ENCODE measurements around the gene BLACAT1. TPM values are rescaled to one million over a fixed set of nuclear protein-coding genes. Genes with fewer than 3 reads are reported as not detected.

Gene BLACAT1
- total and polyA plus RNA-seq, 2 of the 8 experiments (the other 6 are each of a cell fraction or from before 2014, with no cell fraction given): 3.5 to 10.5 TPM

GRCh38 chr1:205452933-205453332, 2.9 kb downstream of the BLACAT1 start:
- peak overlapping the region; percentile 9 for H4K91ac ChIP-seq (replicated peaks; ENCODE audit: insufficient read length, low read length)
- H2AK5ac ChIP-seq (ENCODE audit: low read depth, low read length): no peak overlapping the region
- TF ChIP-seq KDM5A (IDR thresholded peaks at IDR 0.05; ENCODE audit: low read length) (no peak), GTF2F1 (IDR thresholded peaks at IDR 0.05; ENCODE audit: borderline replicate concordance, low read depth, low read length) (no peak), SUZ12 (IDR thresholded peaks at IDR 0.05; ENCODE audit: low read length) (no peak), MAX (IDR thresholded peaks at IDR 0.05) (no peak), BACH1 (IDR thresholded peaks at IDR 0.05; ENCODE audit: low read length) (no peak), TAF7 (optimal IDR thresholded peaks at IDR 0.05; ENCODE audit: borderline replicate concordance, low read depth, low read length) (no peak), SIX5 (IDR thresholded peaks at IDR 0.05; ENCODE audit: low read depth, low read length) (no peak), CBX5 (IDR thresholded peaks at IDR 0.05; ENCODE audit: low read depth, low read length) (no peak), TBP (IDR thresholded peaks at IDR 0.05; ENCODE audit: low read depth, low read length) (no peak), SRF (IDR thresholded peaks at IDR 0.05; ENCODE audit: low read depth, low read length) (no peak), ZNF274 (IDR thresholded peaks at IDR 0.05; ENCODE audit: borderline replicate concordance, extremely low read depth, low read length) (no peak)
- TF ChIP-seq, protein P1, sequence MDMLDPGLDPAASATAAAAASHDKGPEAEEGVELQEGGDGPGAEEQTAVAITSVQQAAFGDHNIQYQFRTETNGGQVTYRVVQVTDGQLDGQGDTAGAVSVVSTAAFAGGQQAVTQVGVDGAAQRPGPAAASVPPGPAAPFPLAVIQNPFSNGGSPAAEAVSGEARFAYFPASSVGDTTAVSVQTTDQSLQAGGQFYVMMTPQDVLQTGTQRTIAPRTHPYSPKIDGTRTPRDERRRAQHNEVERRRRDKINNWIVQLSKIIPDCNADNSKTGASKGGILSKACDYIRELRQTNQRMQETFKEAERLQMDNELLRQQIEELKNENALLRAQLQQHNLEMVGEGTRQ (IDR thresholded peaks at IDR 0.05; ENCODE audit: low read length): no peak
- no peak overlapping the region for H4K8ac ChIP-seq (ENCODE audit: extremely low read depth, insufficient read depth, low read length)
- no peaks in the 10 kb centered on the region for H3K9me3 ChIP-seq (ENCODE audit: insufficient read depth in 2 of 2, low read depth in 1 of 2, low read length in 1 of 2)
- H2AFZ ChIP-seq (ENCODE audit: low read length): no peak overlapping the region
- no peak overlapping the region for H3K4me3 ChIP-seq (ENCODE audit: extremely low read depth in 1 of 4, insufficient read depth in 2 of 4, low read depth in 3 of 4, low read length in 4 of 4)
- H2BK120ac ChIP-seq (replicated peaks; ENCODE audit: low read depth, low read length): no peak overlapping the region
- CTCF ChIA-PET (ENCODE audit: partially characterized antibody): interaction anchor here (1.1 to 30.2 kb wide), 8 partner anchors 10 to 136 kb away, joined by 3 to 767 read pairs (median 10); partner anchors contain the start of gene LEMD1
- no peak overlapping the region for H3K23ac ChIP-seq (ENCODE audit: insufficient read length)
- no peak overlapping the region for H2BK5ac ChIP-seq (ENCODE audit: low read depth, low read length)
- H3K4me1 ChIP-seq (replicated peaks in 1 of 4; ENCODE audit: control insufficient read depth in 3 of 4, insufficient read depth in 4 of 4, low read length in 3 of 4): peaks cover 32 to 69% (median 41%) of the 10 kb centered on the region in 4 experiments
- peak overlapping the region; percentile 84; the same call in 1 of the 2 replicates for H2BK12ac ChIP-seq (ENCODE audit: low read depth, low read length)
- H3K79me1 ChIP-seq (ENCODE audit: low read depth, low read length): peaks cover 3% of the 10 kb centered on the region; the same call in 1 of the 2 replicates
- FAIRE-seq (no peak), DNase-seq (ENCODE audit: low read depth in 1 of 2, low spot score in 2 of 2) (no peak)
- H2BK15ac ChIP-seq (ENCODE audit: low read length): peak overlapping the region; percentile 31; the same call in 1 of the 2 replicates
- no peak overlapping the region for H3K4ac ChIP-seq (replicated peaks; ENCODE audit: insufficient read length, low read depth, low read length)
- no peak overlapping the region for H3K14ac ChIP-seq (ENCODE audit: insufficient read length)
- H3K36me3 ChIP-seq (ENCODE audit: control insufficient read depth in 2 of 4, insufficient read depth in 4 of 4, low read length in 3 of 4): peaks cover 0 to 7% (median 1%) of the 10 kb centered on the region in 4 experiments; a peak in 1 of 8 replicates
- peaks cover 0 to 11% of the 10 kb centered on the region in 2 experiments; a peak in 2 of 4 replicates for H3K79me2 ChIP-seq (ENCODE audit: control insufficient read depth in 1 of 2, insufficient read depth in 2 of 2, low read length in 2 of 2)
- no peak overlapping the region for H3K9ac ChIP-seq (replicated peaks in 1 of 4; ENCODE audit: extremely low read depth in 1 of 4, low read depth in 3 of 4, low read length in 3 of 4)
- peaks cover 2 to 12% of the 10 kb centered on the region in 2 experiments for H4K20me1 ChIP-seq (replicated peaks in 1 of 2; ENCODE audit: control insufficient read depth in 1 of 2, insufficient read depth in 2 of 2, low read length in 2 of 2)
- H3K4me2 ChIP-seq (ENCODE audit: insufficient read depth in 1 of 2, low read depth in 2 of 2, low read length in 2 of 2): no peak overlapping the region; a peak in 1 of 4 replicates
- peaks cover 0 to 6% (median 0%) of the 10 kb centered on the region in 4 experiments; a peak in 3 of 7 replicates for H3K27me3 ChIP-seq (replicated peaks in 1 of 4; ENCODE audit: control insufficient read depth in 3 of 4, extremely low read depth in 1 of 4, insufficient read depth in 3 of 4, low read length in 3 of 4)
- H3K23me2 ChIP-seq (ENCODE audit: low read depth, low read length): peaks cover 19% of the 10 kb centered on the region
- 93% methylated on average over 5 of the region's 5 CpGs; no CpG with 5 or more reads in 1 of the 2 experiments for WGBS, 2 experiments (ENCODE audit: extremely low coverage in 1 of 2, insufficient coverage in 1 of 2, insufficient read length in 1 of 2, insufficient replicate concordance in 2 of 2, low coverage in 1 of 2, low lambda C conversion rate in 2 of 2, missing lambda C conversion rate in 1 of 2)
- no peak overlapping the region for H3K27ac ChIP-seq (ENCODE audit: low read depth, low read length)
- H3K56ac ChIP-seq (replicated peaks; ENCODE audit: insufficient read length, low read depth, low read length): no peak overlapping the region
- peak overlapping the region; percentile 0; the same call in 1 of the 2 replicates for H3K18ac ChIP-seq (ENCODE audit: extremely low read depth, low read length)
- 0 out of 2 replicates have a peak overlapping the region, but pooled peaks have one; percentile 9 for H2BK20ac ChIP-seq (ENCODE audit: low read length)
- H4K5ac ChIP-seq (ENCODE audit: insufficient read length, low read depth, low read length): no peak overlapping the region
- POLR2A ChIA-PET (ENCODE audit: partially characterized antibody): interaction anchor here (0.7 to 7.7 kb wide), 4 partner anchors 9 to 31 kb away, joined by 3 to 220 read pairs (median 6); no protein-coding TSS in a partner anchor
